Type B pancreatic cell (in vitro differentiated cells): ENCODE measurements around the gene NTRK3. TPM values are rescaled to one million over a fixed set of nuclear protein-coding genes. Genes with fewer than 3 reads are reported as not detected.

Experiments
- DNase-seq: peaks from one replicate; pipeline ENCODE4 v3.0.0; 2021; ENCODE audit warnings: mixed read lengths; ENCODE audit not compliant: unreplicated experiment; ENCODE audit errors: extremely low spot score
- H3K27ac Mint-ChIP-seq: 2 replicates; pipeline ENCODE4 v1.8.0; 2021; ENCODE audit warnings: mild to moderate bottlenecking, mixed read lengths
- H3K27me3 Mint-ChIP-seq: 2 replicates; pipeline ENCODE4 v1.8.0; 2021; ENCODE audit warnings: mixed read lengths
- H3K36me3 Mint-ChIP-seq: 2 replicates; pipeline ENCODE4 v1.8.0; 2021; ENCODE audit warnings: mixed read lengths
- H3K4me1 Mint-ChIP-seq: one replicate; pipeline ENCODE4 v1.8.0; 2021; ENCODE audit warnings: mixed read lengths; ENCODE audit not compliant: unreplicated experiment
- H3K4me3 Mint-ChIP-seq: 2 replicates; pipeline ENCODE4 v1.8.0; 2021; ENCODE audit warnings: mild to moderate bottlenecking, mixed read lengths
- H3K9me3 Mint-ChIP-seq: 2 replicates; pipeline ENCODE4 v1.8.0; 2021; ENCODE audit warnings: mixed read lengths
- total RNA-seq: library from RNA; stranded (reverse); gene quantifications from 2 replicates; pipeline ENCODE4 v1.2.1, GENCODE V29; 2021; ENCODE audit warnings: low replicate concordance
- TF ChIP-seq, protein P1 (sequence below): fragments of 200-600 bp; sonication (generic); conservative IDR thresholded peaks from 2 replicates; pipeline ENCODE4 v1.5.0; 2021; ENCODE audit warnings: antibody characterized with exemption, mild to moderate bottlenecking

NTRK3 gene
- total RNA-seq, 1 donor from 2014 or later: 16.9 TPM

DNA sequence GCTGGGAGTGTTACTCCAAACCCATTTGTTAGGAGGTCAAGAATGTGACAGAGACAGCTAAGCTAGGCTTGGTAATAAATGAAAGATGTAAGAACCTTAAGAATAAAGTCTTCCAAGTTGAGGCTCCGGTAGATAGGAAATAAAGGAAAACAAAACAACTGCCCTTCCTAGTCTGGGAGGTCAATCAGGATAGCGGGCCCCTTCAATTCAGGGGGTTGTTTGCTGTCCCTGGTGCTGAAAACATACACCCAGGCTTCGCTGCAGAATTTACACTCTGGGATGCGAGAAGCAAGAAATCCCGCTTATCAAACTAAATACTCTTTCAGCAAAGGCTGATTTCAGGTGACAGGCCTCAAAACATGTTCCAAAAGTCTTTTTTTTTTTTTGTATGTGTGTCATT lies 393.4 kb downstream of the NTRK3 start:
- no peak for DNase-seq
- H3K9me3 Mint-ChIP-seq: no peaks in the 10 kb centered on the region
- no peak overlapping the region for H3K4me3 Mint-ChIP-seq
- TF ChIP-seq, protein P1, sequence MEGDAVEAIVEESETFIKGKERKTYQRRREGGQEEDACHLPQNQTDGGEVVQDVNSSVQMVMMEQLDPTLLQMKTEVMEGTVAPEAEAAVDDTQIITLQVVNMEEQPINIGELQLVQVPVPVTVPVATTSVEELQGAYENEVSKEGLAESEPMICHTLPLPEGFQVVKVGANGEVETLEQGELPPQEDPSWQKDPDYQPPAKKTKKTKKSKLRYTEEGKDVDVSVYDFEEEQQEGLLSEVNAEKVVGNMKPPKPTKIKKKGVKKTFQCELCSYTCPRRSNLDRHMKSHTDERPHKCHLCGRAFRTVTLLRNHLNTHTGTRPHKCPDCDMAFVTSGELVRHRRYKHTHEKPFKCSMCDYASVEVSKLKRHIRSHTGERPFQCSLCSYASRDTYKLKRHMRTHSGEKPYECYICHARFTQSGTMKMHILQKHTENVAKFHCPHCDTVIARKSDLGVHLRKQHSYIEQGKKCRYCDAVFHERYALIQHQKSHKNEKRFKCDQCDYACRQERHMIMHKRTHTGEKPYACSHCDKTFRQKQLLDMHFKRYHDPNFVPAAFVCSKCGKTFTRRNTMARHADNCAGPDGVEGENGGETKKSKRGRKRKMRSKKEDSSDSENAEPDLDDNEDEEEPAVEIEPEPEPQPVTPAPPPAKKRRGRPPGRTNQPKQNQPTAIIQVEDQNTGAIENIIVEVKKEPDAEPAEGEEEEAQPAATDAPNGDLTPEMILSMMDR: no peak
- H3K27me3 Mint-ChIP-seq: peaks cover 46% of the 10 kb centered on the region
- no peak overlapping the region for H3K27ac Mint-ChIP-seq
- no peaks in the 10 kb centered on the region for H3K36me3 Mint-ChIP-seq
- H3K4me1 Mint-ChIP-seq: no peaks in the 10 kb centered on the region

GRCh38 chr15:87860743-87861142 lies 395.8 kb downstream of the NTRK3 start:
- TF ChIP-seq, protein P1: no peak
- Mint-ChIP-seq H3K4me1 (no peaks in the 10 kb centered on the region), H3K36me3 (no peaks in the 10 kb centered on the region), H3K27ac (no peak overlapping the region), H3K27me3 (peaks cover 42% of the 10 kb centered on the region), H3K4me3 (no peak overlapping the region), H3K9me3 (no peaks in the 10 kb centered on the region)
- DNase-seq: no peak

DNA sequence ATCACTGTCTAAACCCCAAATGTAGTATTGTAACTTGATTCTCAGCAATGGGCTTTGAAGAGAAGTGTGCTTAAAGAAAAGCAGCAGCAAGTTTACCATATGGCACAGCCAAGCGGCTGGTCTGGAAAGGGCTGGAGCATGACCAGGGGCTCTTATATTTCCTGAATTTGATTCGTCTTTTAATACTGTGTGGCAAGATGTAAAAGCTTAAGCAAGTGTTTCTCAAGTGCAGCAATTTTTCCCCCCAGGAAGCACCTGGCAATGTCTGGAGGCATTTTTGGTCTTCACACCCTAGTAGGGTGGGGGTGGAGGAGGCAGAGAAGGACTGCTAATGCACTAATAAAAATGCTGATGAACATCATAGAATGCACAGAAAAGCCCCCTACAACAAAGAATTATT lies 397.9 kb downstream of the NTRK3 start:
- Mint-ChIP-seq H3K36me3 (no peaks in the 10 kb centered on the region), H3K4me3 (no peak overlapping the region), H3K27ac (no peak overlapping the region), H3K27me3 (peaks cover 35% of the 10 kb centered on the region), H3K4me1 (no peaks in the 10 kb centered on the region), H3K9me3 (no peaks in the 10 kb centered on the region)
- no peak for DNase-seq
- TF ChIP-seq, protein P1: no peak

DNA sequence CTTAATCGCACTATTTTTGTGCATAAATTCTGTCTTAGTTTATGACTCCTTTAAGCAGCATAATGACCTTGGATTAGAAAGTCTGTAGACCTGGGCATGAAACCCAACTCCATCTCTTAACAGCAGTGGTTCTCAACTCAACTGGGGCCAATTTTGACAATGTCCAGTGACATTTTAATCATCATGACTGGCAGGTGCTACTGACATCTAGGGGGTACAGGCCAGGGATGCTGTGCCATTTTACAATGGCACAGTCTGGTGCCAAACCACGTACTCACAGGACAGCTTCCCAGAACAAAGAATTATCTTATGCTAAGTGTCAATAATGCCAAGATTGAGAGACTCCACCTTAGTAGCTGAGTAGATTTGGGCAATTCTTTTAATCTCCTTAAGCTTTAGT lies 405.0 kb downstream of the NTRK3 start:
- H3K4me3 Mint-ChIP-seq: no peak overlapping the region
- H3K27ac Mint-ChIP-seq: no peak overlapping the region
- H3K9me3 Mint-ChIP-seq: no peaks in the 10 kb centered on the region
- H3K4me1 Mint-ChIP-seq: no peaks in the 10 kb centered on the region
- TF ChIP-seq, protein P1: no peak
- H3K27me3 Mint-ChIP-seq: peaks cover 12% of the 10 kb centered on the region
- H3K36me3 Mint-ChIP-seq: no peaks in the 10 kb centered on the region
- DNase-seq: no peak

GRCh38 chr15:87850916-87851315 lies 405.6 kb downstream of the NTRK3 start:
- Mint-ChIP-seq H3K27me3 (peaks cover 12% of the 10 kb centered on the region), H3K4me1 (no peaks in the 10 kb centered on the region), H3K27ac (no peak overlapping the region), H3K36me3 (no peaks in the 10 kb centered on the region), H3K4me3 (no peak overlapping the region), H3K9me3 (no peaks in the 10 kb centered on the region)
- TF ChIP-seq, protein P1: no peak
- DNase-seq: no peak

DNA sequence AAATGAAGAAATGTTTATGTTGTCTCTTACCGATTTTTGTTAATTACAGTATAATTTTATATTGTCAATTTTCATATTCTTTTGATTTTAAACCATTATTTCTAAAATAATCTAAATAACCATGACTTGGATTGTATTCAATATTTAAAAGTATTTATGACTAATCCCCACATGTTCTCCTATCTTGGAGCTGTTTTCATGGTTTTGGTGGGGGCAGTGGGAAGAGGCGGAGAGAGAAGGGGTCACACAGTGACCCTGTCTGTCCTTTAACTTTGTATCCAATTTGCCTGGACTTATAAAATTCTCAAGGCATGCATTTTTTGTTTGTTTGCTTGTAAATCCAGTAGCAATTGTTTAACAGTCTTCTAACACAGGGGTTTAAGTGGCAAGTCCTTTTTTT lies 407.4 kb downstream of the NTRK3 start:
- H3K4me1 Mint-ChIP-seq: no peaks in the 10 kb centered on the region
- no peak for DNase-seq
- no peak overlapping the region for H3K4me3 Mint-ChIP-seq
- H3K36me3 Mint-ChIP-seq: no peaks in the 10 kb centered on the region
- peaks cover 6% of the 10 kb centered on the region for H3K27me3 Mint-ChIP-seq
- no peak overlapping the region for H3K27ac Mint-ChIP-seq
- TF ChIP-seq, protein P1: no peak
- H3K9me3 Mint-ChIP-seq: no peaks in the 10 kb centered on the region
